AG10803 (cell line): ENCODE results near the gene SRCIN1.

Experiments
- DNase-seq: peaks from one replicate; pipeline ENCODE4 v3.0.0; 2010; ENCODE audit warnings: low read depth
- H3K4me3 ChIP-seq: 2 replicates; pipeline ENCODE4 v1.5.1; 2011; ENCODE audit warnings: mild to moderate bottlenecking, low read length, control low read depth
- TF ChIP-seq, protein P1 (sequence below): conservative IDR thresholded peaks from 2 replicates; pipeline ENCODE4 v1.5.1; 2011; ENCODE audit warnings: mild to moderate bottlenecking, low read length, control low read depth, inconsistent platforms

The SRCIN1 gene

GRCh38 chr17:38596651-38597050 is 9.1 kb downstream of the SRCIN1 start:
- no peak for DNase-seq
- no peak overlapping the region for H3K4me3 ChIP-seq
- TF ChIP-seq, protein P1, sequence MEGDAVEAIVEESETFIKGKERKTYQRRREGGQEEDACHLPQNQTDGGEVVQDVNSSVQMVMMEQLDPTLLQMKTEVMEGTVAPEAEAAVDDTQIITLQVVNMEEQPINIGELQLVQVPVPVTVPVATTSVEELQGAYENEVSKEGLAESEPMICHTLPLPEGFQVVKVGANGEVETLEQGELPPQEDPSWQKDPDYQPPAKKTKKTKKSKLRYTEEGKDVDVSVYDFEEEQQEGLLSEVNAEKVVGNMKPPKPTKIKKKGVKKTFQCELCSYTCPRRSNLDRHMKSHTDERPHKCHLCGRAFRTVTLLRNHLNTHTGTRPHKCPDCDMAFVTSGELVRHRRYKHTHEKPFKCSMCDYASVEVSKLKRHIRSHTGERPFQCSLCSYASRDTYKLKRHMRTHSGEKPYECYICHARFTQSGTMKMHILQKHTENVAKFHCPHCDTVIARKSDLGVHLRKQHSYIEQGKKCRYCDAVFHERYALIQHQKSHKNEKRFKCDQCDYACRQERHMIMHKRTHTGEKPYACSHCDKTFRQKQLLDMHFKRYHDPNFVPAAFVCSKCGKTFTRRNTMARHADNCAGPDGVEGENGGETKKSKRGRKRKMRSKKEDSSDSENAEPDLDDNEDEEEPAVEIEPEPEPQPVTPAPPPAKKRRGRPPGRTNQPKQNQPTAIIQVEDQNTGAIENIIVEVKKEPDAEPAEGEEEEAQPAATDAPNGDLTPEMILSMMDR: no peak

DNA sequence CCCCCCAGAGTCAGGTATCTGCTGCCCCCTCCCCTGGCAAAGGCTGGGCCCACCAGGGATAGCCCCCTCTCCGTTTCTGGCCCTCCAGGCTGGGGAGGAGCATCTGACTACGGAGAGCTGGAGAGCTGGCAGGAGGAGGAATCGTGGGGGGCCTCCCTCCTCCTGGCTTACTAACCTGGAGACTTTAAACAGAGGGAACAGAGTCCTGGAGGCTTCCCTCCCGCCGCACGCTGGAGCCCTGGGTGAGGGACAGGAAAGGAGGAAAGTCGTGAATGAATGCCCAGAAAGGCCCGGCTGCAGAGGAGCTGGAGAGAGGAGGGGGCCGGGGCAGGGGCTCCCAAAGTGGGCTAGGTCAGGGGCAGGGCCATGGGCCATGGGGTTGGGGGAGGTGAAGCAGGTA is 9.9 kb downstream of the SRCIN1 start:
- DNase-seq: no peak
- no peak overlapping the region for H3K4me3 ChIP-seq
- TF ChIP-seq, protein P1: no peak

DNA sequence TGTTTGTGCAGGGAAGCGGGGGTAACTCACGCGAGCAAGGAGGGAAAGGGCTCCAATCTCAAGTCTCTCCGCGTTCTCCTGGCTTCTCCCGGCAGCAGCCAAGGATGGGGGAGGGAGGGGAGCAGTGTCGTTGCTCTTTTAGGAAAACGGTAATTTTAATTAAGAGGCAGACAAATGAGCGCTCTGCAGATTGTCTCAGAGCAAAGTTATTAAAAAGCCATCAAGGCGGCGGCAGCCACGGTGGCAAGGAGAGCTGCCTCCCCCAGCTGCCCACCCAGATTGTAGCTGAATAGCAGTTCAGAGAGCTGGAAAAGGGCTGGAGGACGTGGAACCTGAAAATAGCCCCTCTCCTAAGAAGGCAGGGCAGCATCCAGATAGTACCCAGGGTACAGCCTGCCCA is 11.6 kb downstream of the SRCIN1 start:
- no peak overlapping the region for H3K4me3 ChIP-seq
- no peak for DNase-seq
- TF ChIP-seq, protein P1: no peak

DNA sequence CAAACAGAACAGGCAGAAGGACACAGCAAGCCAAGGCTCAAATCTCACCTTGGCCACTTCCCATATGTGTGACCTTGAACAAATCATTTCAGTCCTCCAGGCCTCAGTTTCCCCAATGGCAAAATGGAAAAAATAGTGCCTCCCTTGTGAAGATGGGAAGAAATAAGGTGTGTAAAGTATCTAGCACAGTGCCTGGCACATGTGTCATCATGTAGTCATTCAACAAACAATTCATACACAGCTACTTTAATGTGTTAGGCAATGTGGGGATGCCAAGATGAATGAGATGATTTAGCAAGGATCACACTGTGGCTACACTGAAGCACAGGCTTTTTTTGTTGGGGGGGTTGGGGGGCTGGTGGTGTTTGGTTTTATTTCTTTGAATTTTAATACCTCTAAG is 13.3 kb downstream of the SRCIN1 start:
- TF ChIP-seq, protein P1: no peak
- no peak overlapping the region for H3K4me3 ChIP-seq
- DNase-seq: no peak

GRCh38 chr17:38591759-38592241 is 14.0 kb downstream of the SRCIN1 start:
- TF ChIP-seq, protein P1: no peak
- H3K4me3 ChIP-seq: no peak overlapping the region
- peak; percentile 38 for DNase-seq

DNA sequence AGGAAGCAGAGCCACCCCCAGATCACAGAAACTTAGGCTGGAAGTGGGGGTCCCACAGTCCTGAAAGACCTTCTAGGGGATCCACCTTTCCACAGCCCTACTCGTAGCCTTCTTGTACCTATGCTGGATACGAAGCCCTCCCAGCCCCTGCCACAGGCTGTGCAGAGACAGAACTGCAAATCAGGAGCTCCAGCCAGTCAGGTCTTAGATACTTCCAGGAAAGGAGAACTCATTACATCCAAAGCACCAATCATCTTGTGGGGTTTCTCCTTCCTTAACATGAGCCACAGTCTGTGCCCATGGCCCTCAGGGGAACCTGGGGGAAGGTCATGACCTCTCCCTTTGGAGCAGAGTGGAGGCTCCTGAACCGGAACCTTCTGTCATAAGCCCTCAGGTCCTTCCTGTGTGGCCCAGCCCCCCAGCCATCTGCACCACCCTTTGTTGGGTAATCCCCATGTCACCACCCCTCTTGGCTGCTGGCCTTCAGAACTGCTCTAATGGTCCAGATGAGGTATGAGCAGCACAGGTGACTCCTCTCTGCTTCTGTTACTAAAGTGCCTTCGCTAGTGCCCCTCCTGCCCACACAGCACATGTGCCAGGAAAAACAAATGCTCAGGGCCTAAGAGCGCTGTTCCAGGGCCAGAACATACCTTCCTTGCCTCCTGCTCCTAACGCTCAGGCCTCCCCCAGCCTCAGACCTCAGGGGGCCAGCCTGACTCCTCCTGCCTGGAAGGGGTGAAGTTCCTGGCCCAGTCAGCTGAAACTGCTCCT is 14.6 kb downstream of the SRCIN1 start:
- DNase-seq: no peak
- no peak overlapping the region for H3K4me3 ChIP-seq
- TF ChIP-seq, protein P1: no peak

DNA sequence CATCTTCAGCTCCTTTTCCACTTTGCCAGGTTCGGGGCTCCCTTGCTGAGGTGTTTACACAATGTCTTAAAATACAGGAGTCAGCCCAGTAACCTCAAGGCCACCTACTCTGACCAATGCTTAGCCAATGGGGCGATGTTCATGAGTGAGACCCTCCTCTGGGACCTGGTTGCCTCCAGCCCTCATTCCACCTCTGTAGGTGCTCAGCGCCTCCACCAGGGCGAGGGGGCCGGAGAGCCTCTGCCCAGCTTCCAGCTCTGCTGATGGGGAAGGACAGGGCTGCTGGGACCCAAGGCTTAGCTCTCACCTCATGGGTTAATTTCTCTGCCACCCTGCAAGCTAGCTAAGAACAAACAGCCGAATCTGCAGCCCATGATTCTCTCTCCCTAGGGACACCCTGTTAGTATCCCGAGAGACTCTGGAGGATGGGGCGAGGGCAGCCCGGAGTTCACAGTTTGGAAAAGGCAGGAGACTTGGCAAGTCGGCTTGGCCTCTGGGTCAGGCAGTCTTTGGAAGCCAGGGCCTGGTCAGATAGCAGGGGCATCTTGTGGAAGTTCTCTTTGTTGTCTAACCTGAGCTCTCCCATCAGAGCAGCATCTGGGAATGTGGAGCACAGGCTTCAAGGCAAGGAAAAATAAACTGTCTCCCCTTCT is 16.2 kb downstream of the SRCIN1 start:
- H3K4me3 ChIP-seq: no peak overlapping the region
- TF ChIP-seq, protein P1: no peak
- no peak for DNase-seq
